ENCODE results near the gene CX3CL1. TPM values are rescaled to one million over a fixed set of nuclear protein-coding genes. Genes with fewer than 3 reads are reported as not detected.
"Not testable (repeated sequence)": the region's sequence is repeated elsewhere in the genome, so short reads cannot be mapped to it uniquely, and the experiment has no call there.

CX3CL1 gene
- total RNA-seq, 1 donor from 2014 or later, result 11.7 TPM

DNA sequence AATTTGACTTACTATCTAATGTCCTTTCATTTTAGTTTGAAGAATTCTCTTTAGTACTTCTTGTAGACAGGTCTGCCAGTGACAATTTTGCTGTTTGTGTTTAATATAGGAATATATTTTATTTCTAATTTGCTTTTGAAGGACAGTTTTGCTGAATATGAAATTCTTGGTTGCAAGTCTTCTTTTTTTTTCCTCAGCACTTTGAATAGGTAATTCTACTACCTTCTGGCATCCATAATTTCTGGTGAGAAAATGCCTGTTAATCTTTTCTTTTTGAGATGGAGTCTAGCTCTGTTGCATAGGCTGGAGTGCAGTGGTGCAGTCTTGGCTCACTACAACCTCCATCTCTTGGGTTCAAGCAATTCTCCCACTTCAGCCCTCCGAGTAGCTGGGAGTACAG lies 38.9 kb upstream of the CX3CL1 start:
- no peak for DNase-seq
- intact Hi-C loops (cut with micrococcal nuclease), result no loop called here
- no peaks in the 10 kb centered on the region for H3K36me3 ChIP-seq
- peaks cover 6% of the 10 kb centered on the region for H3K4me1 ChIP-seq
- TF ChIP-seq, protein P1, sequence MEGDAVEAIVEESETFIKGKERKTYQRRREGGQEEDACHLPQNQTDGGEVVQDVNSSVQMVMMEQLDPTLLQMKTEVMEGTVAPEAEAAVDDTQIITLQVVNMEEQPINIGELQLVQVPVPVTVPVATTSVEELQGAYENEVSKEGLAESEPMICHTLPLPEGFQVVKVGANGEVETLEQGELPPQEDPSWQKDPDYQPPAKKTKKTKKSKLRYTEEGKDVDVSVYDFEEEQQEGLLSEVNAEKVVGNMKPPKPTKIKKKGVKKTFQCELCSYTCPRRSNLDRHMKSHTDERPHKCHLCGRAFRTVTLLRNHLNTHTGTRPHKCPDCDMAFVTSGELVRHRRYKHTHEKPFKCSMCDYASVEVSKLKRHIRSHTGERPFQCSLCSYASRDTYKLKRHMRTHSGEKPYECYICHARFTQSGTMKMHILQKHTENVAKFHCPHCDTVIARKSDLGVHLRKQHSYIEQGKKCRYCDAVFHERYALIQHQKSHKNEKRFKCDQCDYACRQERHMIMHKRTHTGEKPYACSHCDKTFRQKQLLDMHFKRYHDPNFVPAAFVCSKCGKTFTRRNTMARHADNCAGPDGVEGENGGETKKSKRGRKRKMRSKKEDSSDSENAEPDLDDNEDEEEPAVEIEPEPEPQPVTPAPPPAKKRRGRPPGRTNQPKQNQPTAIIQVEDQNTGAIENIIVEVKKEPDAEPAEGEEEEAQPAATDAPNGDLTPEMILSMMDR (IDR thresholded peaks at IDR 0.05; ENCODE audit: borderline replicate concordance), result no peak
- no peaks in the 10 kb centered on the region for H3K27me3 ChIP-seq (ENCODE audit: low read depth)
- no peak overlapping the region for H3K27ac ChIP-seq (replicated peaks)
- H3K9me3 ChIP-seq (replicated peaks), result peaks cover 19% of the 10 kb centered on the region
- no peak overlapping the region for H3K4me3 ChIP-seq

DNA sequence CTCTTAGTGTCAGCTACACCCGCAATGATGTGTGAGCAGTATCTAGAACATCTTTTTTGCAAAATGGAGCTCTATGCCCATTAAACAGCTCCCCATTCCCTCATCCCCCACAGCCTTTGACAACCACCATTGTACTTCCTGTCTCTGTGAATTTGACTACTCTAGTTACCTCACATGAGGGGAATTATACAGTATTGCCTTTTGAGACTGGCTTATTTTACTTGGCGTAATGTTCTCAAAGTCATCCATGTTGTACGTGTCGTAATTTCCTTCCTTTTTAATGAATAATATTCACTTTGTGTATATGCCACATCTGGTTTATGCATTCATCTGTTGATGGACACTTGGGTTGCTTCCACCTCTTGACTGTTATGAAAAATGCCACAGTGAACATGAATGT lies 36.9 kb upstream of the CX3CL1 start:
- no peak overlapping the region for H3K4me3 ChIP-seq
- H3K27me3 ChIP-seq (ENCODE audit: low read depth), result no peaks in the 10 kb centered on the region
- DNase-seq, result no peak
- peaks cover 6% of the 10 kb centered on the region for H3K4me1 ChIP-seq
- peaks cover 19% of the 10 kb centered on the region for H3K9me3 ChIP-seq (replicated peaks)
- H3K36me3 ChIP-seq, result no peaks in the 10 kb centered on the region
- H3K27ac ChIP-seq (replicated peaks), result peak overlapping the region; percentile 66
- TF ChIP-seq, protein P1 (IDR thresholded peaks at IDR 0.05; ENCODE audit: borderline replicate concordance), result no peak
- intact Hi-C loops (cut with micrococcal nuclease), result no loop called here

DNA sequence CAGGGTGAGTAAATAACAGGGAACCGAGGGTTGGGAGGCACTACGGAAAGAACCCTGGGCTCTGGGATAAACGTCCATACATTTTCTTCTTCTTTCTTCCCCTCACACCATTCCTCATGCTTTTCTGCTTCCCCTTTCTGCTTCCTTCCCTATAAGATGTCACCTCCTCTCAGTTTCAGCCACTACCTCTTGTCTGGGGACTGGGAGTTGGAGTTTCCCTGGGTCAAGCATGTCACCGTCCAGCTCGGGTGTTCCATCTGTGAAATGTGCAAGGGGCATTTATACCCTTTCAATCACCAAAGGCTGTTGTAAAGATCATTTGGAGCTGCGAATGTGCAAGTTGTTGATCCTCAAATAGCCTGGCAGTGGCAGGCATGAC lies 31.2 kb upstream of the CX3CL1 start:
- Histone ChIP-seq H3K36me3 (no peaks in the 10 kb centered on the region), H3K4me3 (no peak overlapping the region), H3K27ac (replicated peaks) (no peak overlapping the region), H3K9me3 (replicated peaks) (peaks cover 10% of the 10 kb centered on the region), H3K4me1 (no peaks in the 10 kb centered on the region), H3K27me3 (ENCODE audit: low read depth) (peaks cover 4% of the 10 kb centered on the region)
- no peak for DNase-seq
- TF ChIP-seq, protein P1 (IDR thresholded peaks at IDR 0.05; ENCODE audit: borderline replicate concordance), result no peak
- intact Hi-C loops (cut with micrococcal nuclease), result no loop called here

DNA sequence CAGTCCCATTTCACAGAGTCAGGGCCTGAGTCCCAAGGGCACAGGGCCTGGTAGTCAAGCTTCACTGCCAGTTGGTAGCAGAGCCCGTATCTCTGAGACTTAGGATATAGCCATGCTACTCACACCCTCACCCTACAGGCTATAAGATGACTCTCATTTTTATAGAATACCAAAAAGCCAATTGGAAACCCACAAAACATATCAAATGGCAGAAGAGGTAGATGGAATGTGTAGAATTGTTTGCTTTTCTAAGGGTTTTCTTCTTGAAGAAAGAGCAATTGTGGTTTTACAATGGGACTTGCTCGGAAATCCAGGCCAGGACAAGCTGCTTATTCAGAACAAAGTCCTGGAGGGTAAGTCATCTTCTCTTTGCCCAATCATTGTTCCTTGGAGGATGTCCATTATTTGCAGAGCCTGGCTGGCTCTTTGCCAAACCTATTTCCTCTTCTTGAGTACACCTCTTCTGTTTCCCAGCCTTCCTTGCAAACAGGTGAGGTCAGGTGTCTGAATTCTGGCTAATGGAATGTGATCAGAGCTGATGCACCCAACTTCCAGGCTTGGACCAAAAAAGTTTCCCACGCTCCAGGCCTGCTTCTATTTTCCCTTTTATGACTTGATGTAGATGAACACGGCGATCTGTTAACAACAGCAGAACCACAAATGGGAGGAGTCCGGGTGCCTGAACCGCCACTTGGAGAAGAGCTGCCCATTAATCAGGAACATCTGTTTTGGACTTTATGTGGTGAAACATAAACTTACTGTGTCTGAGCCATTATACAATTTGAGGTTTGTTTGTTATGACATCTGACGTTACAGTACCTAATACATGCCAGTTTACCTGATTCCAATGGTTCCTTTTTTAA lies 30.6 kb upstream of the CX3CL1 start:
- H3K36me3 ChIP-seq, result no peaks in the 10 kb centered on the region
- no peak overlapping the region for H3K27ac ChIP-seq (replicated peaks)
- H3K9me3 ChIP-seq (replicated peaks), result peaks cover 8% of the 10 kb centered on the region
- no peak for DNase-seq
- TF ChIP-seq, protein P1 (IDR thresholded peaks at IDR 0.05; ENCODE audit: borderline replicate concordance), result no peak
- no peak overlapping the region for H3K4me3 ChIP-seq
- intact Hi-C loops (cut with micrococcal nuclease), result no loop called here
- peaks cover 4% of the 10 kb centered on the region for H3K27me3 ChIP-seq (ENCODE audit: low read depth)
- no peaks in the 10 kb centered on the region for H3K4me1 ChIP-seq

DNA sequence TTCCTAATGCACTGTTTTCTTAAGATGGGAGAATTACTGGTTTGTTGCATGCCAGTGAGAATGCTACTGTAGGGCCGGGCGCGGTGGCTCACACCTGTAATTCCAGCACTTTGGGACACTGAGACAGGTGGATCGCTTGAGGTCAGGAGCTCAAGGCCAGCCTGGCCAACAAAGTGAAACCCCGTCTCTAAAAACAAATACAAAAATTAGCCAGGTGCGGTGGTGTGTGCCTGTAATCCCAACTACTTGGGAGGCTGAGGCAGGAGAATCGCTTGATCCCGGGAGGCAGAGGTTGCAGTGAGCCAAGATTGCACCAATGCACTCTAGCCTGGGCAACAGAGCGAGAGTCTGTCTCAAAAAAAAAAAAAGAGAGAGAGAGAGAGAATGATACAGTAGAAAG lies 29.7 kb upstream of the CX3CL1 start:
- H3K27ac ChIP-seq (replicated peaks); DNase-seq; H3K4me1 ChIP-seq; H3K4me3 ChIP-seq; intact Hi-C loops (cut with micrococcal nuclease); H3K36me3 ChIP-seq; H3K9me3 ChIP-seq (replicated peaks); H3K27me3 ChIP-seq (ENCODE audit: low read depth): not testable (repeated sequence)

DNA sequence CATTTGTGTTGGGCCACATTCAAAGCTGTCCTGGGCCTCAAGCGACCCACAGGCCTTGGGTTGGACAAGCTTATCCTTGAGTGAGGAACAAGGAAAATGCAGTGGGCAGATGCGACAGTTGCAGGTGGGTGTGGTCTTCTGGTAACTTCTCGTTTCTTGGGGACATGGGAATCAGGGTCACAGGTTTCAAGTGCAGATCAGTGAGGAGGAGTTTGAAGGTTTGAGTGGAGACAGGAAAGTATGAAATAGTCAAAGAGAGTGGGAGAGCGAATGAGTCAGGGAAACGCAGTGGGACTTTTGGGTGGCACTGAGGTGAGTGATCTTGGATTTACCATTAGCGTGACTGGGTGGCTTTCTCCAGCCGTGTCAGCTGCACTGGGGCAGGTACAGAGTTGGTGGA lies 29.1 kb upstream of the CX3CL1 start:
- intact Hi-C loops (cut with micrococcal nuclease), result no loop called here
- peaks cover 7% of the 10 kb centered on the region for H3K9me3 ChIP-seq (replicated peaks)
- H3K36me3 ChIP-seq, result no peaks in the 10 kb centered on the region
- DNase-seq, result no peak
- TF ChIP-seq, protein P1 (IDR thresholded peaks at IDR 0.05; ENCODE audit: borderline replicate concordance), result no peak
- H3K4me3 ChIP-seq, result no peak overlapping the region
- H3K4me1 ChIP-seq, result no peaks in the 10 kb centered on the region
- H3K27ac ChIP-seq (replicated peaks), result no peak overlapping the region
- peaks cover 13% of the 10 kb centered on the region for H3K27me3 ChIP-seq (ENCODE audit: low read depth)

DNA sequence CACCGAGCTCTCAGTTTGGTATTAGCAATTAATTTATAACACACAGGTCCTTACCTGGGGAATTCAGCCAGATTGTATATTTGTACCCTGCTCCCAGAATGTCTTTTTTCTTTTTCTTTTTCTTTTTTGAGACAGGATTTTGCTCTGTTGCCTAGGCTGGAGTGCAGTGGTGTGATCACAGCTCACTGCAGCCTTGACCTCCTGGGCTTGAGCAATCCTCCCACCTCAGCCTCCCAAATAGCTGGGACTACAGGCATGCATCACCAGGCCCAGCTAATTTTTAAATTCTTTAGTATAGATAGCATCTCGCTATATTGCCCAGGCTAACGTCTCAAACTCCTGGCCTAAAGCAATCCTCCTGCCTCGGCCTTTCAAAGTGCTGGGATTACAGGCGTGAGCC lies 28.2 kb upstream of the CX3CL1 start:
- intact Hi-C loops (cut with micrococcal nuclease), result not testable (repeated sequence)

More for the DNA sequence above, 28.2 kb upstream of the CX3CL1 start:
- peaks cover 14% of the 10 kb centered on the region for H3K27me3 ChIP-seq (ENCODE audit: low read depth)
- not testable (repeated sequence) for H3K36me3 ChIP-seq; H3K4me1 ChIP-seq; H3K9me3 ChIP-seq (replicated peaks); DNase-seq; H3K4me3 ChIP-seq; H3K27ac ChIP-seq (replicated peaks)
